SIG-M5 (cell line): ENCODE results near the gene SKAP1.
"Not testable (repeated sequence)": the region's sequence is repeated elsewhere in the genome, so short reads cannot be mapped to it uniquely, and the experiment has no call there.

Source experiments
- DNase-seq: peaks from one replicate; lab custom pipeline; 2025; lab: John Stamatoyannopoulos, UW

The SKAP1 gene

DNA sequence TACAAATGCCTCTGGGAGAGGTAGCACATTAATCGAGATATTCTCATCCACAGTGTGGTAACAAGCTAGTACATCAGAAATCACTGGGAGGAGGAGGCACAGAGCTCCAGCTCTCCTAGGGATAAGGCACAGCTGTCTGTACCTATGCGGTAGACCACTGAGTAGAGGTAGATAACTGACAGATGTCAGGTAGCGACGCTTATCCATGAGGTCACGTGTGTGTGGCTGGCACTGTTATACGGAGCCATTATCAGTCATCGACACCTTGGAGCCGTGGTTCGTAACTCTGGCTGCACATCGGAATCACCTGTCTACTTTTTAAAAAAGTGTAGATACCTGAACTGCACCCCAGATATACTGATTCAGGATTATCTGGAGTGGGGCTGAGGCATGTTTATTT, 220.0 kb downstream of the SKAP1 start:
- no peak for DNase-seq

- no peak for DNase-seq
Observed at GRCh38 chr17:48207776-48208544, 222.1 kb downstream of the SKAP1 start.

GRCh38 chr17:48207036-48207435, 223.0 kb downstream of the SKAP1 start:
- not testable (repeated sequence) for DNase-seq

DNA sequence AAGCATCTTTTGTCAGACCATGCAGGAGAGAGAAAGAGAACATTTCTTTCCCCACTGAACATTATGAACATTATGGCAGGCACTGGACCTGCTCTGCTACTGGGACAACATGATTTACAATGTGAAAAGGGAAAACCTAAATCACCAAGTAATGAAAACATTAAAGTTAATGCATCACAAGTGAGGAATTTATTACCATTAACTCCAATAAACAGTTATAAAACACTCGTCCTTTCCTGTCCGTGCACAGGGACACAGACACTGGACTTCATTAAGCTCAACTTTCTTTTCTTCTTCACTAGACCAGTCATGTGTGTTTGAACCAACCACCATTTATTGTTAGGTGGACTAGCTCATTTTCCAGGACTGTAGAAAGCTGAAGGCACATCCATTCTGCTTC, 227.1 kb downstream of the SKAP1 start:
- no peak for DNase-seq

DNA sequence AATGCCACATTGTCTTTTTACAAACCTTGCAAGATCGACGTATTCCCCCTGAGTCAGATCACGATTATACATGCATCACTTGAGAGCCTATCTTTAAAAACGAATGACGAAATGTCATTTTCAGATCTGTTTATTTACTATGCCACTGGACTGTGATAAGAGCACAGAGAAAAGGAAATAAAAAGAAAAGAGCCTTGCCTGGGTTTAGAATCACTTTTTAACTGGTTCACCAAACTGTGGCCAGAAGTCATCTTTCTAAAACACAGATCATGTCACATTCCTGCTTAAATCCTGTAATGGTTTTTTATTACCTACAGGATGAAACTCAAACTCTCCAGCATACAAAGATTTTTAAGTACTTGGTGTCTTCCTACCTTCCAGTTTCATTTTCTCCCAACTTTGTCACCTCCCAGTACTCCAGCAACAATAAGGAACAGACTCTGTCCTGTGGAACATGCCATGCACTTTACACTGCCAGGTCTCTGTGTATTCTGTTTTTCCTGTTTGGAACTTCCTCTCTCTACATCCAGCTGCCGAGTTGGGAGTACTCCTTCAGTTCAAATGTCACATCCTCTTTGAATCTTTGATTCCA, 231.0 kb downstream of the SKAP1 start:
- no peak for DNase-seq

GRCh38 chr17:48195910-48196309, 234.1 kb downstream of the SKAP1 start:
- no peak for DNase-seq

DNA sequence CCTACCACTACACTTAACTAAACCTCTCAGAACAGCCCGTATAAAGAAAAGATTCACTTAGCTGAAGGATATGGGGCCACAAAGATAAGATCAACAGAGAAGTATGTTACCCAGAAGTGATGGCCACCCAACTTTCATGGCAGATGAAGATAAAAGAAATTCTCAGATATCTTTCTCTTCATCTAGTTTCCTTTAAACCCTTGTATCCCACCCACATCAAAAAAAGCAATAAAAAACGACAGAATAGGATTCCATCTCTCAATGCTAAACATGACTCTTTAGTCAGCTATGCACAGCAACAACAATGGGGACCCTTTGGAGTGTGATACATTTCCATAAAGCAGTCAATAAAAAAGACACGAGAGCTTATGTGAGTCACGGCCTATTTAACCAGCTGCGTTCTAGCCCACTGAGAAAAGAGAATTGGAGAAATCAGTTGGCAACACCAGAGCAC, 235.9 kb downstream of the SKAP1 start:
- DNase-seq: no peak

- DNase-seq: no peak
Observed at GRCh38 chr17:48192321-48192731, 237.7 kb downstream of the SKAP1 start.

DNA sequence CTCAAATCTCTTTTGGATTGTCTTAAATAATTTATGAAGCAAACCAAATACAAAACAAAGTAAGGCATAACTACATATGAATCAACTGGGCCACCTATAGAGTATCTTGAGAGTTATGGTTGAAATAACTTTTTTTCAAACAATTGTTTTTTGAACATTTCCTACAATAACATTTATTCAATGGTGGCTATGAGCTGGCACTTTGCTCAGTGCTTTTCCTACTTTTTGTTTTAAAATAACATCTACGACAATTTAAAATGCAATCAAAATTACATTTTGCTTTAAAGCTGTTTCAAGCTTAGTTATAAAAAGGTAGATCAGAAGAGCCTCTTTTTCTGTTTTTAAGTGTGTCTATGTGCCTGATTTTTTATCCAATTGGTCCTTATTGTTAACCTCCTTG, 238.7 kb downstream of the SKAP1 start:
- no peak for DNase-seq

- DNase-seq: no peak
Observed at GRCh38 chr17:48190871-48191270, 239.1 kb downstream of the SKAP1 start.

- DNase-seq: no peak
Observed at GRCh38 chr17:48187872-48188608, 242.0 kb downstream of the SKAP1 start.

GRCh38 chr17:48186317-48186716, 243.7 kb downstream of the SKAP1 start:
- DNase-seq: not testable (repeated sequence)

DNA sequence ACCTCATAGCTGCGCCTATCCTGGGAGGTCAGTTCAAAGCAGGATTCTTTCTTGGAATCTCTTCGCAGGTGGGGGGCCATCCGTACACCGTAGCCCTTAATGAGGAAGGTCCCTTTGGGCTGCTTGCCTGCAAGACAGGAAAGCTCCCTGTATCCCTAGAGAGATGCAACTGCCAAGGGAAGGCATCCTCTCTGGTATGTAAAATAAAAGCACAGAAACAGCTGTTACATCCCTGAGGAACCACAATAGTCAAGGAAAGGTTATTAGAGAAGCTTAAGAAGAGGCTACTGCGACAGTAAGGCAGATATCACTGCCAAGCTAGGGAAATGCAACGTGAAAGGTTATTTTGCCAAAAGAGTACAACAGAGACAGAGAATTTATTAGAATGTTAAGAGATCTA, 245.3 kb downstream of the SKAP1 start:
- no peak for DNase-seq

- no peak for DNase-seq
Observed at GRCh38 chr17:48181653-48182052, 248.4 kb downstream of the SKAP1 start.

DNA sequence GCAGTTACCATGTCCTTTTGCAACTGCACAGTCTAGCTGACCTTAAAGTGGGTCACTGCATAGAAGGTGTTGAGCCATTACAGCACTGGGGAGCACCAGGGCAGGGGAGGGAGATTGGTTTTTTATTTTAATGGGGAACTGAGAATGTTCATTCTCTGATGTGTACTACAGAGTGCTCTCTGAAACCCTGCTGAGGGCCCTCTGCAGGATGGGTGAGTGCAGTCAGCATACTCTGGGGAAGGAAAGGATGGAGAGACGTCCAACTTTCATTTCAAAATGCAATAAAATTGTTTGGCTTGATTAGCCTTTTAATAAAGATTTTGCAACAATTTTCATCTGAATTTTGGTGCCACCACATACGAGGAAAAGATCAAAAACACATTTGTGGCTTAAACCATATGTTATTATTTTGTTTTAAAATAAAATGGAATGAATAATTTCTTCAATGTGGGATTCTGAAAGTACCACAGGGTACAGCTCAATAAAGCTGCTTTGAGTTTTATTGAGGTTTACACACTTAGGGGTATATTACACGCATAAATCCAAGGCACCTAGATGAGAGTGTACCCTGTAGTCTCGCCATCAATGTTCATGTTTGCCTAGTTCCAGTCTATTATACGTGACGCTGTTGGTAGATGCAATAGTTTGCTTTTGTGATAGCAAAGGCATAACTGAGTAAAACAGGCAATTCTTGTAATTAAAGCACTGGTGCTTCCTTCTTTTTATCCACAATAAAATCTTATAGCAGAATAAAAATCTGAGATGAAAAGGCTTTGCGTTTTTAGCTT, 249.0 kb downstream of the SKAP1 start:
- no peak for DNase-seq

DNA sequence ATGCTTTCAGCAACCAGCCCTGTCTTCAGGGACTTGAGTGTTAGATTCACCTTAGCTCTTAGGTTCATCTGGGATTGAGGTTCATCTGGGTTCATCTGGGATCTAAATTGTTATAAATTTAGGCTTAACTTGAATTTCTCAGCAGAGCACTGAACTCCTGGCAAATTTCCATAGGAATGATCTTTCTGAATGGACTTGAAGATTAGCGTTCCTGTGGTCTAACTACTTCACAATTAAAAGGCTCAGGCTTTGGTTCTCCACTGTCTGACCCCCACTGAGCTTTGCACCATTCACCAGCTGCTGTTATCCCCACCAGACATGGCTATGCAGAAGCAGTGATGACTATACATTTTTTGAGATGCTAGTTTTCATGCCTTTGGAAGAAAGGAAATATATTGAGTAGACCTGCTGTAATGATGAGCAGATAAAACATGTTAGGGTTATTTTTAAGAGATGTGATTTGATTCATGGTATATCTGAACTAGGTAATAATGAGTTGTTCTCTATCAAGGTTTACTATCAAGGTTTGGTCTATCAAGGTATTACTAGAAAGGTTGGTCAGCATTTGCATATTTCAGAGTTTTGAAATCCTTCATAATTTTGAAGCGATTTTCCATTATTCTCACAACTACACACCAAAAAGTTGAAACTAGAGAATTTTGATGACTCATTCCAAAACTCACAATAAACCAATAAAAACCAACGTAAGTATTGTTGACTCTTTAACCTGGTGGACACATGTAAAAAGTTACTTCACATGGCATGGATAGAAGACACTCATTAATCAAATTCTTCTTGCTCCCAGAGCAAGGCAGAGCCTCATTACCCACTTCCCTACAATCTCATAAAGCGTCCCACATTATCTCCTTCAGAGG, 250.7 kb downstream of the SKAP1 start:
- DNase-seq: no peak

DNA sequence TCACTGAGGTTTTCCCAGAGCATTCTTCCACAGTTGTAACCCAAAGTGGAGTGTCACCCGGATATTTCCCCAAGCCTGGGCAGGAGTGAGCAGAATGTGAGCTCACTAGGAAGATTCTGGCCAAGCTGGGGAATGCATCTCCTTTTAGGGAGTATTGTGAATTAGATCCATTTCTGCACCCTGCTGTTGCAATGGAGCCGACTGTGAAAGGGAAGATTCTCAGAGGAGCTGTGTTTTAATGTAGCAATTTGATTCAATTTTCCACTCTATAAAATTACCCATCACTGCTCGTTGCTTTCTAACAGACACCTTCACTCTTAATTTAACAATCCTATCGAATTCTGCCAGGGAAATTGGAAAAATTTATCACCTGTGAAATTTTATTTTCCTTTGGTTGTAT, 251.7 kb downstream of the SKAP1 start:
- DNase-seq: no peak

DNA sequence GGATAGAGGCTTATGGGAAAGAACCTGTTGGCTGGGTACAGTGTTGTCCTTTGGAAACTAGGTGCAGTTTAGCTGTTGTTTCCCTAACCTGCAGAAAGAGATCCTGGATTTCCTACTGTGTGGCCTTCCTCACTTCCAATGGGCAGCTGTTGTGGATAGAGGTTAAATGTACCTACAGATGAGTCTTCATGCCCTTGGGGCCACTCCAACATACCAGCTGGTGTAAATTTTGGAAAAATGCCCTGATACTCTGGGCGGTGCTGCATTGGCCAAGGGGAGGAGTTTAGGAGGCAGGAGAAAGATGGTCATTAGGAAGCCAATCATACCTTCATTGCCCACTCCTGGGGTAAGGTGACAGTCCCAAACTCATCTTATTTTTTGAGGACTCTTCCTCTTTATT, 252.2 kb downstream of the SKAP1 start:
- DNase-seq: no peak

- DNase-seq: no peak
Observed at GRCh38 chr17:48176471-48176855, 253.6 kb downstream of the SKAP1 start.

GRCh38 chr17:48175692-48176470, 254.1 kb downstream of the SKAP1 start:
- no peak for DNase-seq
